ENCODE data around the gene PLA2R1.

- TF ChIP-seq POLR2AphosphoS5 (IDR thresholded peaks at IDR 0.05; ENCODE audit: low read depth, low read length) (peak; percentile 70; the same call in 1 of the 2 replicates), POLR2A (IDR thresholded peaks at IDR 0.05; ENCODE audit: low read depth, low read length) (peak; percentile 59)
Observed at GRCh38 chr2:159902722-159903121, 159.7 kb downstream of the PLA2R1 start.

Data from GM12892 (cell line).